ENCODE results near the gene HASPIN.
"Not testable (repeated sequence)": the region's sequence is repeated elsewhere in the genome, so short reads cannot be mapped to it uniquely, and the experiment has no call there.

Gene HASPIN

GRCh38 chr17:3697103-3697476 is 26.6 kb upstream of the HASPIN start:
- no peak for DNase-seq

- DNase-seq: no peak
Measured at GRCh38 chr17:3698139-3698538, 25.6 kb upstream of the HASPIN start.

- no peak for DNase-seq
Measured at GRCh38 chr17:3699951-3700350, 23.8 kb upstream of the HASPIN start.

GRCh38 chr17:3702041-3702539 is 21.6 kb upstream of the HASPIN start:
- DNase-seq: not testable (repeated sequence)

GRCh38 chr17:3704931-3705717 is 18.6 kb upstream of the HASPIN start:
- DNase-seq: no peak

- DNase-seq: not testable (repeated sequence)
Measured at GRCh38 chr17:3705718-3705984, 18.1 kb upstream of the HASPIN start.

- DNase-seq: no peak
Measured at GRCh38 chr17:3708366-3708765, 15.3 kb upstream of the HASPIN start.

- DNase-seq: peak; percentile 52
Measured at GRCh38 chr17:3710951-3711383, 12.7 kb upstream of the HASPIN start.

GRCh38 chr17:3712811-3713463 is 10.8 kb upstream of the HASPIN start:
- DNase-seq: no peak

GRCh38 chr17:3715296-3715695 is 8.4 kb upstream of the HASPIN start:
- DNase-seq: no peak

GRCh38 chr17:3718201-3718600 is 5.5 kb upstream of the HASPIN start:
- DNase-seq: no peak

GRCh38 chr17:3719265-3719664 is 4.4 kb upstream of the HASPIN start:
- DNase-seq: no peak

- DNase-seq: no peak
Measured at GRCh38 chr17:3722716-3723115, 987 bp upstream of the HASPIN start.

- DNase-seq: no peak
Measured at GRCh38 chr17:3723188-3723555, 531 bp upstream of the HASPIN start.

- no peak for DNase-seq
Measured at GRCh38 chr17:3724378-3725077, 825 bp downstream of the HASPIN start.

- DNase-seq: no peak
Measured at GRCh38 chr17:3727041-3727440, 3.3 kb downstream of the HASPIN start.

- DNase-seq: not testable (repeated sequence)
Measured at GRCh38 chr17:3728099-3728498, 4.4 kb downstream of the HASPIN start.

GRCh38 chr17:3729881-3730280 is 6.2 kb downstream of the HASPIN start:
- DNase-seq: no peak

GRCh38 chr17:3730881-3731429 is 7.3 kb downstream of the HASPIN start:
- no peak for DNase-seq

GRCh38 chr17:3732210-3732621 is 8.5 kb downstream of the HASPIN start:
- DNase-seq: no peak

GRCh38 chr17:3734911-3735276 is 11.2 kb downstream of the HASPIN start:
- DNase-seq: not testable (repeated sequence)

- no peak for DNase-seq
Measured at GRCh38 chr17:3735515-3735914, 11.8 kb downstream of the HASPIN start.

- DNase-seq: peak; percentile 57
Measured at GRCh38 chr17:3738562-3739295, 15.0 kb downstream of the HASPIN start.
